ENCODE results near the gene ESYT1.

The ESYT1 gene

GRCh38 chr12:56120158-56120846 is 7.8 kb upstream of the ESYT1 start:
- Histone ChIP-seq H3K27ac (peak overlapping the region in 7 of 21 experiments; percentile 17 to 92 (median 69)), H3K4me3 (no peak overlapping the region)

- Histone ChIP-seq H3K4me3 (no peak overlapping the region), H3K27ac (peak overlapping the region in 1 of 21 experiments; percentile 11)
Observed at GRCh38 chr12:56121204-56121870, 6.7 kb upstream of the ESYT1 start.

GRCh38 chr12:56122637-56123036 is 5.4 kb upstream of the ESYT1 start:
- no peak overlapping the region for H3K4me3 ChIP-seq
- peak overlapping the region in 1 of 21 experiments; percentile 39 for H3K27ac ChIP-seq

- no peak overlapping the region for H3K27ac ChIP-seq
- no peak overlapping the region for H3K4me3 ChIP-seq
Observed at GRCh38 chr12:56124133-56124532, 3.9 kb upstream of the ESYT1 start.

GRCh38 chr12:56126732-56127239 is 1.3 kb upstream of the ESYT1 start:
- Histone ChIP-seq H3K4me3 (peak overlapping the region in 1 of 7 experiments; percentile 75), H3K27ac (peak overlapping the region in 20 of 21 experiments; percentile 8 to 91 (median 70))

- Histone ChIP-seq H3K27ac (peak overlapping the region in 19 of 21 experiments; percentile 7 to 91 (median 71)), H3K4me3 (peak overlapping the region in 5 of 7 experiments; percentile 6 to 88 (median 75))
Observed at GRCh38 chr12:56127485-56127887, 581 bp upstream of the ESYT1 start.

GRCh38 chr12:56128670-56129205 is 671 bp downstream of the ESYT1 start:
- peak overlapping the region; percentile 75 to 93 (median 86) for H3K27ac ChIP-seq

GRCh38 chr12:56129206-56129941 is 1.3 kb downstream of the ESYT1 start:
- peak overlapping the region in 20 of 21 experiments; percentile 75 to 93 (median 86) for H3K27ac ChIP-seq
- H3K4me3 ChIP-seq = peak overlapping the region; percentile 66 to 88 (median 75)

More at GRCh38 chr12:56128670-56129205, 671 bp downstream of the ESYT1 start:
- H3K4me3 ChIP-seq = peak overlapping the region; percentile 66 to 88 (median 75)

- peak overlapping the region; percentile 66 to 88 (median 75) for H3K4me3 ChIP-seq
- H3K27ac ChIP-seq = peak overlapping the region in 20 of 21 experiments; percentile 75 to 93 (median 86)
Observed at GRCh38 chr12:56129942-56130495, 2.0 kb downstream of the ESYT1 start.

GRCh38 chr12:56130876-56131275 is 2.8 kb downstream of the ESYT1 start:
- no peak overlapping the region for H3K4me3 ChIP-seq
- H3K27ac ChIP-seq = peak overlapping the region in 6 of 21 experiments; percentile 41 to 93 (median 86)

GRCh38 chr12:56134897-56135296 is 6.8 kb downstream of the ESYT1 start:
- H3K4me3 ChIP-seq = no peak overlapping the region
- H3K27ac ChIP-seq = no peak overlapping the region

- Histone ChIP-seq H3K4me3 (no peak overlapping the region), H3K27ac (no peak overlapping the region)
Observed at GRCh38 chr12:56137853-56138571, 9.9 kb downstream of the ESYT1 start.

- no peak overlapping the region for H3K4me3 ChIP-seq
- H3K27ac ChIP-seq = peak overlapping the region in 7 of 21 experiments; percentile 3 to 76 (median 14)
Observed at GRCh38 chr12:56141946-56142784, 14.1 kb downstream of the ESYT1 start.

- Histone ChIP-seq H3K4me3 (no peak overlapping the region), H3K27ac (peak overlapping the region in 11 of 21 experiments; percentile 4 to 76 (median 37))
Observed at GRCh38 chr12:56143217-56143616, 15.2 kb downstream of the ESYT1 start.

GRCh38 chr12:56143870-56144269 is 15.8 kb downstream of the ESYT1 start:
- Histone ChIP-seq H3K27ac (peak overlapping the region in 8 of 21 experiments; percentile 32 to 76 (median 45)), H3K4me3 (no peak overlapping the region)

- Histone ChIP-seq H3K4me3 (no peak overlapping the region), H3K27ac (peak overlapping the region in 3 of 21 experiments; percentile 7 to 64 (median 26))
Observed at GRCh38 chr12:56145217-56145616, 17.1 kb downstream of the ESYT1 start.

GRCh38 chr12:56146492-56147460 is 18.7 kb downstream of the ESYT1 start:
- Histone ChIP-seq H3K4me3 (no peak overlapping the region), H3K27ac (peak overlapping the region in 2 of 21 experiments; percentile 4 to 11)

All from skin epidermis (tissue), 12 donors.